Measurements from ENCODE around the gene POFUT2.

POFUT2 gene

DNA sequence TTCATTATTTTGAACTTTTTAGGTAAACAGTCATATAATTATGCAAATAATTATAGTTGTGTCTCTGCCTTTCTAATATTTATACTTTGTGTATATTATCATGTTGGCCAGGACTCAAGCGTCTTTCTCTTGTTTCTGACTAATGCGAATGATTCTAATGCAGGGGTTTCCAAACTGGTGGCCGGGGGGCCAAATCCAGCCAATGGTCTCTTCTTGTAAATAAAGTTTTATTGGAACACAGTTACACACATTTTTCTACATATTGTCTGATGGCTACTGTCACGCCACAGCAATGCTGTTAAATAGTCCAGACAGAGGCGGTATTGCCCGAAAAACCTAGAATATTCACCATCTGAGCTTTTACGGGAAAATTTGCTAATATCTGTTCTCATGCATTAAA is 8.9 kb upstream of the POFUT2 start:
- no peak for DNase-seq

DNA sequence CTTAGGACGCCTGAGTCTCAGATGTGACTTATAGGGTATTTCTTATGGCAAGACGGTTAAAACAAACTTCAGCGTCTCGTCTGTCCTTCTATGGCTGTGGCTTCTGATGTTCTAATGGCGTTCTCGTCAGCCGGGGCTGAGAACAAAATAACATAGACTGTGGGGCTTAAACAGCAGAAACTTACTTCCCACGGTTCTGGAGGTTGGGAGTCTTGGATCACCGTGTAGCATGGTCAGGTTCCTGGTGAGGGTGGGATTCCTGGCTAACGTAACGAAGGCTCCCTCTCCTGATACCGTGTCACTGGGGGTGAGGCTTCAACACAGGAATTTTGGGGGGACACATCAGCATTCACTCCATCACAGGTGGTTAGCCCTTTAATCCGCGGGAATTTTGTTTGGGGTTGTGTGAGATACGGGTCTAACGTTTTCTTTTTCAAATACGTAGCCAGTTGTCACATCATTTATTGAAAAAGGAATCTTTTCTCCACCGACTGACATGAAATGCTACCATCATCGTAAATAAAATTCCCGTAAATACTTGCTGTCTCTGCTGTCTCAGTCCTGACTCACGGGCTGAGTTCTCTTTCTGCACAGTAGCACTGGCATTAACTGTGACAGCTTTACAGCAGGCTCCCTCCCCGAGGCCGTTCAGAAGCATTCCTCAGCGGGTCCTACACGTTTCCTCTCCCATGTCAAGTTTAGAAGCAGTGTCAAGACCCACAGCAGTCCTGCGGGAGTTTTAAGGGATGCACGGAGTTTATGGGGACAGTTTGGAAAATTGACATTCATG is 8.1 kb upstream of the POFUT2 start:
- no peak for DNase-seq

DNA sequence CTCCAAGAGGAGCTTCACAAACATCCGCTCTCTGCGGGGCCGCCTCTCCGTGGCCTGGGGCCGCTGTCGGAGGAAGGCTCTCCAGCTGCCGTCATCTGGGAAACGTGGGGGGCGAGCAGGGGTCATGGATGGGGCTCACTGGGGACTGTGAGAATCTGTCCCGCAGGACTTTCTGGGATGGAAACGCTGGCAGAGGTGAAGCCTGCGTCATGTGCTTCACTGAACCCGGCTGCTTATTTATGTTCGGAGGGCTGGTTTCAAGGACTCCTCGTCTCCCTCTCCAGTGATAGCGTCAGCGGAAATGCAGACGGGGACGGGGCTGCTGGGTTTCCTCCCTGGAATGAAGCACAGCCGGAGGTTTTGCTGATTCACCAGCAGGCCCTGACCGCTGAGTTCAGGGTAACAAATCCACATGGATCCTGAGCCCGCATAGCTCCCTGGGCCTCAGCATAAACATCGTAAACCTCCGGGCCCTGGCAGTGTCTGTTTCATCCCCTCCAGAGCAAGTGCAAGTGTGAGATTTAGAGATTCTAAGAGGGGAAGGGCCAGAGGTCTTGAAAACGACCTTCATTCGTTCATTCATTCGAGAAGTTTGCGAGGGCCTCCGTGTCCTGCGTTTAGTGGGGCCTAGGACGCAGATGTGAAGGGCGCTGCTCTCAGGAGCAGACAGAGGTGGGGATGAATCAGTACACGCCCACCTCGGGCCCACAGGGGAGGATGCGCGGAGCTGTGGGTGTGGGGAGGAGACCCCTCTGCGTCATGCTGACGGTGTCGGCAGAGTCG is 7.0 kb upstream of the POFUT2 start:
- no peak for DNase-seq

DNA sequence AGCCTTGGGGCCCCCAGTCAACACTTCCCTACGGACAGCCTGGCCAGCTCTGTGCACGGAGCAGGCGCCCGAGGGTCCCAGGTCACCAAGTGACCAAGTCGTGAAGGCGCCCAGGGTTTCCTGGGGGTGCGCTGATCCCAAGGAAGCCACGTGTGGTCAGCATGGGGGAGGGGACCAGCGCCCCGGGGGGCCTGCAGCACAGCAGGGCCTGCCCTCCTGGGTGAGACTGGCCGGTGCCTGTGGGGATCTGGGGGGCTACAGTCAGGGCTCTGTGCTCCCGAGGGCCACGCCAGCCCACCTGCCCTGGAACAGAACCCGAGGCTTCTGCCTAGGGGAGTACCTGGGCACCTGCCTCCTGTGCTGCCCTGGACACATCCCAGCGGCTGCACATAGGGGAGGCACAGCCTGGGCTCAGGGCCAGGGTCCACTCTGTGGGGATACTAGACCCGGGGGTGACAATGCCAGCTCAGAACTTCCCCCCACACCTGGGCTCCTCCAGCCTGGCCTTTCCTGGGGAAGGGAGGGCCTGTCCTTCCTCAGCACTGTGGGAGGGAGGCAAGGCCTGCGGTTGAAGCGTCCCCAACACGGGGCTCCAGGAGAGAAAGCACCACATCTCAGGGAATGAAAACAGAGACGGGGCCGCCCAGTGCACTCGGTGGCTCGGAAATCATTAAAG is 6.2 kb upstream of the POFUT2 start:
- no peak for DNase-seq

DNA sequence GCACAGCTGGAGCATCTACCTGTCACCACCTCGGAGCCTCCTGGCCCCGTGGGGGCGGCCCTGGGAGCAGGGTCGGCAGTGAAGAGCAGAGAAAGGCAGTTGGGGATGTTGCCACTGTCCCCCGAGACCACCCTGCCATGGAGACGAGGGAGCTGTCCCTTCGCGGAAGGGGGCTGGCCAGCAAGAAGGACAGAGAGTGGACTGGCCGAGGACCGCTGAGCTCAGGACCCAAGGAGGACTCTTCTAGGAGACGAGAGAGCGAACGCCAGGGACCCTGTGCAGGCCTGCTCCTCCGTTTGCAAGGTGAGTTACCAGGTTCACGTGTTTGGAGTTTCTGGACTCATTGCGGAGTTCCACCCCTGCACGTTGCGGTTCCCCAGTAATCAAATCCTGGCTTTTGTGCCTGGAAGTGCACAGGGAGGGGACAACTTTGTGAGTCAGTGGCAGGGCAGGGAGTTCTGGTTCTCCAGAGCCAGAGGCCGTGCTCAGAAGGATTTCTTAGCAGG is 5.6 kb upstream of the POFUT2 start:
- no peak for DNase-seq

- peak; percentile 79 for DNase-seq
Observed at GRCh38 chr21:45292399-45293219, 4.9 kb upstream of the POFUT2 start.

GRCh38 chr21:45291613-45292398 is 4.1 kb upstream of the POFUT2 start:
- no peak for DNase-seq

- no peak for DNase-seq
Observed at GRCh38 chr21:45290948-45291612, 3.4 kb upstream of the POFUT2 start.

DNA sequence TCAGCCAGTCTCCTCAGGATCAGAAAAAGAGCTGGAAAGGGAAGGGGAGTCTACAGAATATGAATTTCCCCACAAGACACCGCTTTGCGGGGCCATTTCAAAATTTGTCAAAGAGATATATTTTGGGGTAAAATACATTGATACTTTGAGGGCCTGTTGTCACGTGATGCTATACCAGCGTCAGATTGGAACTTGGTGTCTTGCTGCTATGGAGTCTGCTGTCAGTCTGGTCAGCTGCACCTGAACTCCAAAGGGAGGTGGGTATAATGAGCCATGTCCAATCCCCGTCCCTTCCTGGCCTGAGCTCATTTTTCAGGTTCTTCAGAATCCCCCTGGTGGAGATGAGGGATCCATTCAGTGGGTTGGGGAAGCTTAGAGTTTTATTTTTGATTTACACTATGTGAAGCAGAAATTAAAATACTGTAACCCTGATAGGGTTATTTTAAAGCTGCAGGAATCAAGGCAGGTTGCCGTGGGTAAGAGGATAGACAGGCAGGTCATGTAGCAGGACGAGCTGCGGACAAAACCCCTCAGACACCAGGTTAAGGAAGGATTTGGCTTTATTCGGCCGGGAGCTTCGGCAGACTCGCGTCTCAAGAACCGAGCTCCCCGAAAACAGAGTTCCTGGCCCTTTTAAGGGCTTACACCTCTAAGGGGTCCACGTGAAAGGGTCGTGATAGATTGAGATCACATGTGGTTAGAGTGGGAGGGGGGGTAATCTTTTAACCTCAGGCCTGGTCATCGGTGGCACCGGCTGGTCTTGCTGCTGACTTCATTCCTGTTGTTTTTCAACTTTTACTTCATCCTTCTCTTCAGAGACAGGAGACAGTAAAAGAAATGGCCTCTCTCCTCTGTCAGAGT is 2.2 kb upstream of the POFUT2 start:
- DNase-seq, result no peak

DNA sequence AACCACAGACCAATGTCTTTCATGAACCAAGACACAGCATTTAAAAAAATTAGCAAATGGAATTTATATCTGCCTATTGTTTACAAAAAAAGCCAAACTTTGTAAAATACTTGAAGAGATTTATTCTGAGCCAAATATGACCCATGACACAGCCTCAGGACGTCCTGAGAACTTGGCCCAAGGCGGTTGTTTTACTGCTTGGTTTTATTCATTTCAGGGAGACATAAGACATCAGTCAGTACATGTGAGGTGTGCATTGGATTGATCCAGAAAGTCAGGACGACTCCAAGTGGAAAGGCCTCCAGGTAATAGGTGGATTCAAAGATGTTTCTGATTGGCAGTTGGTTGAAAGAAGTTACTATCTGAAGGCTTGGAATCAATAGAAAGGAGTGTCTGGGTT is 1.4 kb upstream of the POFUT2 start:
- no peak for DNase-seq

GRCh38 chr21:45288441-45288841 is 746 bp upstream of the POFUT2 start:
- DNase-seq, result no peak

GRCh38 chr21:45286671-45287437 is 841 bp downstream of the POFUT2 start:
- no peak for DNase-seq

- no peak for DNase-seq
Observed at GRCh38 chr21:45285266-45285931, 2.3 kb downstream of the POFUT2 start.

DNA sequence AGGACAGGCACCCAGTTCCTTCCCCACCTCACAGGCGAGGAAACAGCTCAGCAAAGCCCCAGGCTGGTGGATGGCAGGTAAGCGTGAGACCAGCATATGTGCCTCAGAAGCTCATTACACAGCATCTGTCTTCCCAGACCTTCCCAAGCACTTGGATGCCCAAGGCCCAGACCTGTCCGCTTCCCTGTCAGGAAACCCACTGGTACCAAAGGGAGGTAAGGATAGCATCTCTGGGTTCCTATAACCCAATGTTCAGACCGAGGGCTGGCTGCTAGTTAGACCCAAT is 3.3 kb downstream of the POFUT2 start:
- DNase-seq, result no peak

DNA sequence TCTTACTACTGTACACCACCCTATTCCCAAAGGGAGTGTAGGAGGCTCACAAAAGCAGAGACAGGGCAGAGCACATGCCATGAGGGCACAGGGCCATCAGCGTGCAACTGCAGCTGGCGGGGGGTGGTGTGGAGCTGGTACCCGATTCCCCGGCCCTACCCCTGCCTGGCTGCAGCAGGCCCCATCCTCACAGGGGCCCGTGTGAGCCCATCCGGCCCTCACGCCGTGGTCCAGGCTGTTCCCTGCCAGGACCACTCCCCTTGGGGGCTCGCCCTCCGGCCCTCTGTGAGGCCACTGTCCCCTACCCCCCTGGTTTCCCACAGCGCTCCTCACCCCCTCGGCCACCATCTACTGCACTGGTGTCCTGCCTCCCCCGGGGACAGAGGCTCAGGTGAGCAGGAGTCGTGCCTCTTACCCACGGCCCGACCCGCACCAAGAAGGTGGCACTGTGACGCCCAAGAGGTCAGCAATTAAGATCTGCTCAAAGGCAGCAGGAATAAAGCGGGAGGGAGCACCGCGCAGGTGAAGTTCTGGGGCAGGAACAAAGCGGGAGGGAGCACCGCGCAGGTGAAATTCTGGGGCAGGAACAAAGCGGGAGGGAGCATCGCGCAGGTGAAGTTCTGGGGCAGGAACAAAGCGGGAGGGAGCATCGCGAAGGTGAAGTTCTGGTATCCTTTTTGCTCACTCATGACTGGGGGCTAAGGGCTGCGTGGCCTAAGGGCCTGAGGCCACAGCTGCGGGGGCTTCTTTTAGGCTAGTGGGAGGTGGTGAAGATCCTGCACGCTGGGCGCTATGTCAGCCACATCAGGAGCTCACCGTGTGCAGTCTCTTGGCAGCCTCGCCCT is 3.9 kb downstream of the POFUT2 start:
- no peak for DNase-seq

DNA sequence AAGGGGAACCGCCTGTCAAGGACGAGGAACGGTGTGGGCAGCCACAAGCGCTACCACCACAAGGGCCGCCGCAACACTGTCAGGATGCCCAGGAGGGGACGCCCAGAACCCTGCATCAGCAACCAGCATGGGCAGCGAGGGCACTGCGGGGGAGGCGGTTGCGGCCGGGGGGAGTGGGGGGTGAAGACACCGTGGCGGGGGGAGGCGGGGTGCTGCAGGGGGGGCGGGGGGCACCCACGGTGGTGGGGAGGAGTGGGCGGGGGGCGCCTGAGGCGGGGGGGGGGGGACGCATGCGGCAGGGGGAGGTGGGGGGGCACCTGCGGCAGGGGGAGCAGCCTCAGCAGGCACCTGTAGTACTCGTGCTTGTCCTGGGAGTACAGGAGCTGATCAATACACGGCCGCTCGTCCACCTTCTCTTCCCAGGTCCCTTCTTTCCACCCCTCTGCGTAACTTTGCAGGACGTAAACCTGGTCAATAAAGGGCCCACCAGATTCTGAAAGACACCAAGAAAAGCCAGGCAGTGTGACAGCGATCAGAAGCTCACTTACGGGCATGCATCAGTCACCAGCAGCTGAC is 4.6 kb downstream of the POFUT2 start:
- no peak for DNase-seq

- DNase-seq, result no peak
Observed at GRCh38 chr21:45282283-45283034, 5.2 kb downstream of the POFUT2 start.
